GM18867 (cell line): ENCODE results near the gene DPYSL3.

Source experiments
- ATAC-seq: cut with Tn5 transposase; IDR thresholded peaks from one replicate; pipeline ENCODE4 v1.9.1; 2021; ENCODE audit warnings: mild to moderate bottlenecking, moderate library complexity; ENCODE audit not compliant: unreplicated experiment

The DPYSL3 gene

GRCh38 chr5:147474140-147474539, 35.7 kb downstream of the DPYSL3 start:
- ATAC-seq, result no peak

- no peak for ATAC-seq
Observed at GRCh38 chr5:147472664-147473475, 37.0 kb downstream of the DPYSL3 start.

GRCh38 chr5:147467973-147468508, 41.8 kb downstream of the DPYSL3 start:
- no peak for ATAC-seq

- no peak for ATAC-seq
Observed at GRCh38 chr5:147466360-147466980, 43.4 kb downstream of the DPYSL3 start.

GRCh38 chr5:147465747-147466146, 44.1 kb downstream of the DPYSL3 start:
- ATAC-seq, result no peak

GRCh38 chr5:147464211-147464610, 45.7 kb downstream of the DPYSL3 start:
- peak; percentile 84 for ATAC-seq

GRCh38 chr5:147461915-147462314, 48.0 kb downstream of the DPYSL3 start:
- ATAC-seq, result no peak

- ATAC-seq, result no peak
Observed at GRCh38 chr5:147460380-147460779, 49.5 kb downstream of the DPYSL3 start.

- ATAC-seq, result no peak
Observed at GRCh38 chr5:147458581-147458980, 51.3 kb downstream of the DPYSL3 start.

- ATAC-seq, result no peak
Observed at GRCh38 chr5:147455822-147456450, 53.9 kb downstream of the DPYSL3 start.

GRCh38 chr5:147454996-147455677, 54.7 kb downstream of the DPYSL3 start:
- ATAC-seq, result peak; percentile 50

GRCh38 chr5:147453875-147454814, 55.7 kb downstream of the DPYSL3 start:
- ATAC-seq, result peak; percentile 82

GRCh38 chr5:147452165-147452811, 57.6 kb downstream of the DPYSL3 start:
- no peak for ATAC-seq

- no peak for ATAC-seq
Observed at GRCh38 chr5:147451193-147451592, 58.7 kb downstream of the DPYSL3 start.

GRCh38 chr5:147450606-147451005, 59.3 kb downstream of the DPYSL3 start:
- ATAC-seq, result no peak

- ATAC-seq, result no peak
Observed at GRCh38 chr5:147448766-147449165, 61.1 kb downstream of the DPYSL3 start.

- no peak for ATAC-seq
Observed at GRCh38 chr5:147446523-147446922, 63.3 kb downstream of the DPYSL3 start.

- no peak for ATAC-seq
Observed at GRCh38 chr5:147445917-147446316, 64.0 kb downstream of the DPYSL3 start.

- no peak for ATAC-seq
Observed at GRCh38 chr5:147445090-147445489, 64.8 kb downstream of the DPYSL3 start.
